Activated CD8-positive, alpha-beta T cell treated with anti-CD3 and anti-CD28 coated beads, Interleukin-2, amount 10 ng/mL, durations not matched to agents 7 days and 5 days (primary cell): ENCODE results near the gene HAPLN2. TPM values are rescaled to one million over a fixed set of nuclear protein-coding genes. Genes with fewer than 3 reads are reported as not detected.
A peak's percentile ranks its signal among the peaks of the same experiment; 100 is the strongest.
"Not testable (repeated sequence)": the region's sequence is repeated elsewhere in the genome, so short reads cannot be mapped to it uniquely, and the experiment has no call there.

ENCODE experiments used
- ATAC-seq: fragments of 150-1000 bp; cut with Tn5 transposase; one replicate; pipeline ENCODE4 v1.10.0; 2021; ENCODE audit warnings: moderate library complexity
- CTCF ChIA-PET: fragments of 350-600 bp; sonication (Branson Sonifier 250); formaldehyde crosslinking; loops from one replicate; lab custom pipeline; 2021; ENCODE audit warnings: antibody characterized with exemption; lab: Charles Lee
- POLR2A ChIA-PET: fragments of 350-600 bp; sonication (Branson Sonifier 250); formaldehyde crosslinking; loops from one replicate; lab custom pipeline; 2021; ENCODE audit warnings: antibody characterized with exemption; lab: Charles Lee
- DNase-seq: peaks from one replicate; pipeline ENCODE4 v3.0.0-alpha.2; 2020
- H3K27ac Mint-ChIP-seq: one replicate; pipeline ENCODE4 v1.8.0; 2021; ENCODE audit warnings: mild to moderate bottlenecking, mixed read lengths
- H3K27me3 Mint-ChIP-seq: one replicate; pipeline ENCODE4 v1.8.0; 2021; ENCODE audit warnings: low read depth, mixed read lengths
- H3K36me3 Mint-ChIP-seq: one replicate; pipeline ENCODE4 v1.8.0; 2021; ENCODE audit warnings: low read depth, mixed read lengths
- H3K4me1 Mint-ChIP-seq: one replicate; pipeline ENCODE4 v1.8.0; 2021; ENCODE audit warnings: low read depth, mixed read lengths
- H3K4me3 Mint-ChIP-seq: one replicate; pipeline ENCODE4 v1.8.0; 2021; ENCODE audit warnings: mild to moderate bottlenecking, mixed read lengths
- H3K9me3 Mint-ChIP-seq: one replicate; pipeline ENCODE4 v1.8.0; 2022; ENCODE audit warnings: mixed read lengths; ENCODE audit not compliant: insufficient read depth
- total RNA-seq, 2 experiments: library from RNA; stranded (reverse); gene quantifications; one replicate each; pipeline ENCODE4 v1.2.3, GENCODE V29; 2021

Gene HAPLN2
- total RNA-seq, 2 experiments from 2014 or later: not detected

- Mint-ChIP-seq H3K9me3 (no peaks in the 10 kb centered on the region), H3K36me3 (peaks cover 23% of the 10 kb centered on the region), H3K4me3 (peak overlapping the region; percentile 86), H3K27ac (peak overlapping the region; percentile 93), H3K27me3 (no peaks in the 10 kb centered on the region), H3K4me1 (peaks cover 42% of the 10 kb centered on the region)
- DNase-seq: peak; percentile 69
- peak; percentile 68 for ATAC-seq
- POLR2A ChIA-PET: interaction anchor here (0.6 to 3.1 kb wide), 16 partner anchors 9 to 144 kb away, joined by 3 to 27 read pairs (median 4); partner anchors contain the start of genes MEF2D and NAXE
- CTCF ChIA-PET: interaction anchor here (0.8 to 3.8 kb wide), 32 partner anchors 9 to 238 kb away, joined by 3 to 34 read pairs (median 5); partner anchors contain the start of genes GPATCH4, IQGAP3, MEF2D and NAXE
Observed at GRCh38 chr1:156582388-156583017, 36.7 kb upstream of the HAPLN2 start.

DNA sequence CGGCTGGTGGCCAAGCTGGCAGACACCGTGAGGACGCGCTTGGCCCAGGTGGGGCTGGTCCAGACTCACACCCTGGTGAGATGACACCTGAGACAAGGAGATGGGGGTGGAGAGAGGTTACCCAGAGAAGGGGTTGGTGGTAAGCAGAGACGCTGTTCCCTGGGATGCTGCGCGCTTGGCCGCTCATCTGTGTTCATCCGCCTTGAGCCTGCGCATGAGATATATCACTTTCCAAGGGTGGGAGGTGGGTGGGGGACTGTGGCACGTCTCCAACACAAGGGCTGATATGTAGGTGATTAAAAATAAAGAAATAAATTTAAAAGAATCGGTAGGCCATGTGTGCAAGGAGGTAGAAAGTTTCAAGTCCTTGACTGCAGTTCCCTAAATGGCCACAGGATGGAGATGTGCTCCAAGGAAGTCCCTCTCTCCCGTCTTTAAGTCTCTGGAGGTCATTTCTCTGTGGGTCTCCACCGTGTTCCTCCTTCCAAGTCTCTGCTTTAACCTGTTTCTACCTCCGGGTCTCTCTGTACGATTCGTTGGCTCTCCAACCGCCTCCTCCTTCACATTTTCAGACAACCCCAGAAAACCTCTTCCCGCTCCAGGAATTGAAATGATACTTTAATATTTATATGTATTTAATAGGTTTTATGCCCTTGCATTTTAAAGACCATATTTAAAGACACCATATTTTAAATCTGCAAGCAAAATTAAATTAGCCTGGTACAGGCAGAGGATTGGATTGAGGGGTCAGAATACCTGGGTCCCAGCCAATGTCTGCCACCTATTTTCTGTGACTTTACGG lies 35.2 kb upstream of the HAPLN2 start:
- Mint-ChIP-seq H3K27me3 (no peaks in the 10 kb centered on the region), H3K27ac (peak overlapping the region; percentile 93), H3K4me3 (peak overlapping the region; percentile 86), H3K9me3 (no peaks in the 10 kb centered on the region), H3K4me1 (peaks cover 39% of the 10 kb centered on the region), H3K36me3 (peaks cover 23% of the 10 kb centered on the region)
- CTCF ChIA-PET: interaction anchor here (0.6 to 6.7 kb wide), 7 partner anchors 12 to 169 kb away, joined by 3 to 29 read pairs (median 13); partner anchors contain the start of genes GPATCH4, IQGAP3 and MEF2D
- POLR2A ChIA-PET: interaction anchor here (0.6 kb wide), 1 partner anchor 97 kb away, joined by 3 read pairs; no protein-coding TSS in a partner anchor
- peak; percentile 88 for DNase-seq
- ATAC-seq: peak; percentile 17

- Mint-ChIP-seq H3K9me3 (no peaks in the 10 kb centered on the region), H3K27ac (no peak overlapping the region), H3K4me3 (no peak overlapping the region), H3K36me3 (peaks cover 23% of the 10 kb centered on the region), H3K4me1 (peaks cover 39% of the 10 kb centered on the region), H3K27me3 (no peaks in the 10 kb centered on the region)
- ChIA-PET CTCF (interaction anchor here (0.6 to 6.7 kb wide), 7 partner anchors 13 to 199 kb away, joined by 3 to 29 read pairs (median 3); partner anchors contain the start of genes GPATCH4 and MEF2D), POLR2A (no interaction called here)
- ATAC-seq (no peak), DNase-seq (no peak)
Observed at GRCh38 chr1:156584813-156585212, 34.4 kb upstream of the HAPLN2 start.

- no peak overlapping the region for H3K4me3 Mint-ChIP-seq
- peaks cover 44% of the 10 kb centered on the region for H3K4me1 Mint-ChIP-seq
- POLR2A ChIA-PET: interaction anchor here (1.0 to 1.6 kb wide), 2 partner anchors 9 to 106 kb away, joined by 3 to 5 read pairs; no protein-coding TSS in a partner anchor
- no peaks in the 10 kb centered on the region for H3K27me3 Mint-ChIP-seq
- H3K9me3 Mint-ChIP-seq: no peaks in the 10 kb centered on the region
- CTCF ChIA-PET: interaction anchor here (1.3 to 6.7 kb wide), 6 partner anchors 22 to 200 kb away, joined by 3 to 29 read pairs (median 5); partner anchors contain the start of gene MEF2D
- ATAC-seq (no peak), DNase-seq (no peak)
- H3K36me3 Mint-ChIP-seq: peaks cover 23% of the 10 kb centered on the region
- H3K27ac Mint-ChIP-seq: no peak overlapping the region
Observed at GRCh38 chr1:156586323-156586722, 32.9 kb upstream of the HAPLN2 start.

- no peak overlapping the region for H3K4me3 Mint-ChIP-seq
- CTCF ChIA-PET: interaction anchor here (1.4 to 6.7 kb wide), 4 partner anchors 21 to 201 kb away, joined by 4 to 29 read pairs (median 5); no protein-coding TSS in a partner anchor
- DNase-seq (no peak), ATAC-seq (no peak)
- H3K27ac Mint-ChIP-seq: no peak overlapping the region
- H3K9me3 Mint-ChIP-seq: no peaks in the 10 kb centered on the region
- peaks cover 39% of the 10 kb centered on the region for H3K4me1 Mint-ChIP-seq
- POLR2A ChIA-PET: interaction anchor here (1.0 to 1.6 kb wide), 2 partner anchors 9 to 106 kb away, joined by 3 to 5 read pairs; no protein-coding TSS in a partner anchor
- peaks cover 23% of the 10 kb centered on the region for H3K36me3 Mint-ChIP-seq
- H3K27me3 Mint-ChIP-seq: no peaks in the 10 kb centered on the region
Observed at GRCh38 chr1:156586892-156587477, 32.2 kb upstream of the HAPLN2 start.

DNA sequence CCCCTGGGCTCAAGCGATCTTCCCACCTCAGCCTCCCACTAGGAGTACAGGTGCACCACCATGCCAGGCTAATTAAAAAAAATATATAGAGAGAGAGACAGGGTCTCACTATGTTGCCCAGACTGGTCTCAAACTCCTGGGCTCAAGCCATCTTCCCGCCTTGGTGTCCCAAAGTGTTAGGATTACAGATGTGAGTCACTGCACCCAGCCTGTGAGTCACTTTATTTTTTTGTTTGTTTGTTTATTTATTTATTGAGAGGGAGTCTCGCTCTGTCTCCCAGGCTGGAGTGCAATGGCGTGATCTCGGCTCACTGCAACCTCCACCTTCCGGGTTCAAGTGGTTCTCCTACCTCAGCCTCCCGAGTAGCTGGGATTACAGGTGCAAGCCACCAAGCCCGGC lies 31.3 kb upstream of the HAPLN2 start:
- H3K27me3 Mint-ChIP-seq, DNase-seq, ATAC-seq, H3K4me3 Mint-ChIP-seq, H3K9me3 Mint-ChIP-seq, H3K27ac Mint-ChIP-seq: not testable (repeated sequence)
- peaks cover 21% of the 10 kb centered on the region for H3K36me3 Mint-ChIP-seq
- CTCF ChIA-PET: interaction anchor here (1.4 to 6.7 kb wide), 2 partner anchors 20 to 36 kb away, joined by 4 to 29 read pairs; no protein-coding TSS in a partner anchor
- peaks cover 36% of the 10 kb centered on the region for H3K4me1 Mint-ChIP-seq
- POLR2A ChIA-PET: interaction anchor here (0.8 kb wide), 1 partner anchor 43 kb away, joined by 3 read pairs; no protein-coding TSS in a partner anchor

GRCh38 chr1:156589546-156589945 lies 29.7 kb upstream of the HAPLN2 start:
- DNase-seq (no peak), ATAC-seq (no peak)
- POLR2A ChIA-PET: no interaction called here
- CTCF ChIA-PET: interaction anchor here (0.6 to 6.7 kb wide), 8 partner anchors 11 to 204 kb away, joined by 3 to 29 read pairs (median 4); partner anchors contain the start of gene MEF2D
- Mint-ChIP-seq H3K36me3 (peaks cover 21% of the 10 kb centered on the region), H3K9me3 (no peaks in the 10 kb centered on the region), H3K27me3 (no peaks in the 10 kb centered on the region), H3K27ac (no peak overlapping the region), H3K4me1 (peaks cover 26% of the 10 kb centered on the region), H3K4me3 (no peak overlapping the region)

GRCh38 chr1:156590326-156591180 lies 28.7 kb upstream of the HAPLN2 start:
- Mint-ChIP-seq H3K4me1 (peaks cover 24% of the 10 kb centered on the region), H3K27ac (peak overlapping the region; percentile 87), H3K36me3 (peaks cover 25% of the 10 kb centered on the region), H3K27me3 (no peaks in the 10 kb centered on the region), H3K4me3 (peak overlapping the region; percentile 82), H3K9me3 (no peaks in the 10 kb centered on the region)
- ATAC-seq (no peak), DNase-seq (no peak)
- ChIA-PET CTCF (interaction anchor here (0.8 to 3.8 kb wide), 17 partner anchors 8 to 205 kb away, joined by 3 to 24 read pairs (median 5); partner anchors contain the start of gene GPATCH4), POLR2A (interaction anchor here (0.9 to 2.0 kb wide), 8 partner anchors 9 to 110 kb away, joined by 3 to 19 read pairs (median 6); partner anchors contain the start of genes GPATCH4, IQGAP3 and MEF2D)

DNA sequence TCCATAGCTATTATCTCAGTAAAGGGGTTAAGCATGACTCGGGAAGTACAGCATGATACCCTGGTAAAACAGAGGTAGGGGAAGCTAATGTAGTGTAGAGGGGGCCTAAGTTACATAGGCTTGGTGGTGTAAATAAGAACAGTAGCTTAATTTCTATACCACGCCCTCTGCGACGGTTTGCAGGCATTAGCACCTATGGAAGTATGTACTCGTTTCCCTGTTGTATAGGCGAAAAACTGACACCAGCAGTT lies 28.1 kb upstream of the HAPLN2 start:
- Mint-ChIP-seq H3K9me3 (no peaks in the 10 kb centered on the region), H3K4me3 (peak overlapping the region; percentile 82), H3K27me3 (no peaks in the 10 kb centered on the region), H3K36me3 (peaks cover 27% of the 10 kb centered on the region), H3K27ac (peak overlapping the region; percentile 87), H3K4me1 (peaks cover 24% of the 10 kb centered on the region)
- DNase-seq: no peak
- ChIA-PET POLR2A (interaction anchor here (0.6 to 2.0 kb wide), 10 partner anchors 9 to 122 kb away, joined by 3 to 19 read pairs (median 4); partner anchors contain the start of genes GPATCH4, IQGAP3 and MEF2D), CTCF (interaction anchor here (0.8 to 3.8 kb wide), 17 partner anchors 8 to 205 kb away, joined by 3 to 24 read pairs (median 5); partner anchors contain the start of gene GPATCH4)
- no peak for ATAC-seq
